GM12872 (cell line): Measurements from ENCODE around the gene TRAF7.

ENCODE experiments used
- CTCF ChIP-seq: IDR thresholded peaks from 3 replicates; pipeline ENCODE4 v1.5.1; 2011; ENCODE audit warnings: low read depth, mild to moderate bottlenecking, low read length, moderate library complexity; ENCODE audit not compliant: insufficient read depth

The TRAF7 gene

DNA sequence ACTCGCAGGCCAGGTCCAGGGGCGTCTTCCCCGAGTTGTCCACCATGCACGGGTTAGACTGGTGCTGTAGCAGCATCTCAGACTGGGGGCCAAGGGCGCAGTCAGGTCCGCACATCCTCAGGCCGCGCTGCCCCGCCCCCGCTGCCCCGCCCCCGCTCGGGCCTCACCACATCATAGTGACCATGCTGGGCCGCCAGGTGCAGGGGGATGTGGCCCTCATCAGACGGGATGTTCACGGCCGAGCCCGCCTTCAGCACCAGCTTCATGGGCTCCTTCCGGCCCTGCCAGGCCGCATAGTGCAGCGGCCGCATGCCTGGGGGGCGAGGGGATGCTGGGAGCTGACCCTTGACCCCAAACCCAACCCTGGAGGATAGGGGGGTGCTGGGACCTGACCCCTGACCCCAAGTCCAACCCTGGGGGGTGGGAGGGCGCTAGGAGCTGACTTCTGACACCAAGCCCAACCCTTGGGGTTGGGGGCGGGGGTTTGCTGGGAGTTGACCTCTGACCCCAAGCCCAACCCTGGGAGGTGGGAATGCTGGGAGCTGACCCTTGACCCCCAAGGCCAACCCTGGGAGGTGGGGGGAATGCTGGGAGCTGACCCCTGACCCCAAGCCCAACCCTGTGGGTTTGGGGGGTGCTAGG lies 33.8 kb downstream of the TRAF7 start:
- TF ChIP-seq CTCF: no peak

- TF ChIP-seq CTCF: no peak
These were observed 34.5 kb downstream of the TRAF7 start for GRCh38 chr16:2190002-2190658.

DNA sequence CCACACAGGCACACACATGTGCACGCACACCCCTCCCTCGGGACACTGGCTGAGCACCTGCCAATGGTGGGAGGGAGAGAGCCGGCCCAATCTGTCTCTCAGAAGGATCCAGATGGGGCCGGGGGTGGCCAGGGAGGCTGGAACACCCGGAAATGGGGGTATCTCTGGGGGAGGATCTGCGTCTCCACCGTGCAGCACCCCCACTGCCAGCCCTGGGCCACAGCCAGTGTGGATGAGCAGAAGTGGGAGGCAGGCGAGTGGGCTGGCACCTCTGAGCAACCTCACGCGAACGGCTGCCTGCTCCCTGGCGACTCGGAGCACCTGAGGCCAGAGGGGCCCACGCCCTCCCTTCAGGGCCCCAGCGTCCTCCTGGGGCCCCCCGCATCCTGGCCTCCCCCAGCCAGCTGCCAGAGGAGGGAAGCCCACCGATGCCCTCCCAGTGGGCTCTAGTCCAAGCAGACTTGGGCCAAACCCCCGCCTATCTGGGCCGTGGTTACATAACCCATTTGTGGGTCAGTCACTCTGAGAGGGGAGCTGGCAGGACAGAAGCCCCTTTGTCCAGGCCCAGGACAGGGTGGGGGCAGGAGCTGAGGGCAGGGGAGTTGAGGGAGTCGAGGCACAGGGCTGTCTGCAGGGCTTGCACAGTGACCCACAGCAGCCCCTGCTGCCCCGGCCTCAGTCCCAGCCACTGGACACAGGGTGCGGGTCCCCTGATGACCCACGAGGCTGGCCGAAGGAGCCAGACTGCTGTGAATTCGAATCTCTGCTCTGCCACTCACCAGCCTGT lies 35.3 kb downstream of the TRAF7 start:
- TF ChIP-seq CTCF: no peak

DNA sequence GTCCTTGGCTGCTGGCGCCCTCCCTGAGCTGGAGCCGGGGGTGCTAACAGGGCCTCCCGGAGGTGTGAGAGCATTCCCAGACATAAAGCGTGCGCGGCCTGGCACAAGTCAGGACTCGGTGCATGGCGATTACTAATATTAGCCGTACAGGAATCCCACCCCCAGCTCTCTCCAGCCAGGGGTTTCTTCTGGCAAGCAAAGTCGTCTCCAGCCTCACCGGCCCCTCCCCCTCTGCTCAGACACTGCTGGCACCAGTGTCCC lies 35.8 kb downstream of the TRAF7 start:
- no peak for TF ChIP-seq CTCF

DNA sequence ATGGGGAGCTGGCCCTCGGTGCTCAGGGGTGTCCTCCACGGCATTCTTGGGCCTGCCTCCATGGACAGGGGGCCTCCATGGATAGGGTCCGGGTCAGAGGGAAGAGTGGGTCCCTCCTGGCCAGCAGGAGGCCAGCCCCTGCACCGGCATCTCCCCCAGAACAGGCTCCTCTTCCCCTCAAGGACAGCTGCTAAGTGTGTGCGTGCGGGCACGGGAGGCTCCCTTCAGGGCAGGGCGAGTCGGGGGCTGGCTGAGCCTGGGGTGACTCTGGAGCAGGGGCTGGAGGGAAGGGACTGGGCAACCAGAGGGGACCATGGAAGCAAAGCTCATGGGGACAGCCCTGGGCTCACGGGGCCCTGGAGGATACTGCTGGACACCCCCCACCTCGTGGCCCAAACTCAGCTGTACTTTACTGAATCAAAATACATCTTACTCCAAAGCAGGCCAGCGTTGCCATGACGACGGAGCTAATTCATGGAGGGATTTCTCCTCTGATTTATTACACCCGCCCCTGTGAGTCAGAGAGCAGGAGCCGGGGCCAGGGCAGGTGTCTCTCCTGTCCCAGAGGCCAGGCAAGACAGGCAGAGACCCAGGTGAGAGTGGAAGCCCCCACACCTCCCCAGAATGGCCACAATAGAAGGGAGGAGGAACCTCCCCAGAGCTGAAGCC lies 38.7 kb downstream of the TRAF7 start:
- TF ChIP-seq CTCF: no peak

GRCh38 chr16:2194852-2195321 lies 39.3 kb downstream of the TRAF7 start:
- peak; percentile 67 for TF ChIP-seq CTCF
